Liver (tissue), 9 donors: ENCODE results near the gene NAPB. TPM values are rescaled to one million over a fixed set of nuclear protein-coding genes. Genes with fewer than 3 reads are reported as not detected.

Experiments used
- DNase-seq: peaks from one replicate; pipeline ENCODE4 v3.0.0-alpha.2; 2017; ENCODE audit warnings: low spot score
- H3K27ac ChIP-seq, 2 donors: one replicate each; pipeline ENCODE4 v1.7.0; 2013; ENCODE audit warnings: inconsistent platforms in 2 of 2, low read length in 2 of 2, control low read depth in 1 of 2, low read depth in 1 of 2, mild to moderate bottlenecking in 1 of 2
- H3K27me3 ChIP-seq, 4 donors: one replicate each; pipeline versions ENCODE4 v1.6.1 to v1.7.0; 2013; ENCODE audit warnings: low read length in 3 of 4, inconsistent platforms in 1 of 4, mild to moderate bottlenecking in 1 of 4, moderate library complexity in 1 of 4; ENCODE audit not compliant: control insufficient read depth in 4 of 4, insufficient read depth in 4 of 4
- H3K36me3 ChIP-seq, 4 donors: one replicate each; pipeline versions ENCODE4 v1.6.1 to v1.7.0; 2013; ENCODE audit warnings: low read length in 3 of 4, mild to moderate bottlenecking in 3 of 4, low read depth in 1 of 4, moderate library complexity in 1 of 4; ENCODE audit not compliant: control insufficient read depth in 4 of 4, insufficient read depth in 3 of 4
- H3K4me1 ChIP-seq, 4 donors: one replicate each; pipeline versions ENCODE4 v1.6.1 to v1.7.0; 2013; ENCODE audit warnings: low read length in 3 of 4, mild to moderate bottlenecking in 3 of 4, moderate library complexity in 1 of 4; ENCODE audit not compliant: control insufficient read depth in 4 of 4, insufficient read depth in 4 of 4
- H3K4me3 ChIP-seq, 3 donors: one replicate each; pipeline versions ENCODE4 v1.6.1 to v1.7.0; 2013; ENCODE audit warnings: low read length in 3 of 3, control low read depth in 1 of 3, low read depth in 1 of 3, mild to moderate bottlenecking in 1 of 3
- H3K9ac ChIP-seq, 2 donors: one replicate each; pipeline ENCODE4 v1.7.0; 2013; ENCODE audit warnings: low read length in 2 of 2, mild to moderate bottlenecking in 2 of 2, moderate library complexity in 2 of 2, control low read depth in 1 of 2, low read depth in 1 of 2
- H3K9me3 ChIP-seq, 4 donors: one replicate each; pipeline versions ENCODE4 v1.6.1 to v1.7.0; 2013; ENCODE audit warnings: low read length in 3 of 4; ENCODE audit not compliant: control insufficient read depth in 4 of 4
- EGR1 ChIP-seq, 2 donors: IDR thresholded peaks; 2 replicates each; pipeline ENCODE4 v1.6.1; 2016 to 2018; ENCODE audit warnings: antibody characterized with exemption in 2 of 2, low read depth in 2 of 2
- FOXA1 ChIP-seq: IDR thresholded peaks from 2 replicates; pipeline ENCODE4 v1.6.1; 2016; ENCODE audit warnings: antibody characterized with exemption
- FOXA2 ChIP-seq: IDR thresholded peaks from 2 replicates; pipeline ENCODE4 v1.6.1; 2016; ENCODE audit warnings: antibody characterized with exemption
- GABPA ChIP-seq, 2 donors: IDR thresholded peaks in 1 of 2; conservative IDR thresholded peaks in 1 of 2; 2 replicates each; pipeline ENCODE4 v1.6.1; 2016; ENCODE audit warnings: antibody characterized with exemption in 2 of 2, mild to moderate bottlenecking in 1 of 2, moderate library complexity in 1 of 2
- HNF4A ChIP-seq, 2 donors: conservative IDR thresholded peaks; 2 replicates each; pipeline ENCODE4 v1.6.1; 2016; ENCODE audit warnings: antibody characterized with exemption in 2 of 2, mild to moderate bottlenecking in 2 of 2
- HNF4G ChIP-seq: IDR thresholded peaks from 2 replicates; pipeline ENCODE4 v1.6.1; 2016; ENCODE audit warnings: antibody characterized with exemption
- JUND ChIP-seq, 2 donors: IDR thresholded peaks; 2 replicates each; pipeline ENCODE4 v1.6.1; 2016; ENCODE audit warnings: antibody characterized with exemption in 2 of 2
- NR2F2 ChIP-seq: IDR thresholded peaks from 2 replicates; pipeline ENCODE4 v1.6.1; 2016; ENCODE audit warnings: antibody characterized with exemption
- RAD21 ChIP-seq, 2 donors: IDR thresholded peaks; 2 replicates each; pipeline ENCODE4 v1.6.1; 2016; ENCODE audit warnings: antibody characterized with exemption in 2 of 2, mild to moderate bottlenecking in 2 of 2
- RXRA ChIP-seq, 2 donors: IDR thresholded peaks; 2 replicates each; pipeline ENCODE4 v1.6.1; 2017 to 2018; ENCODE audit warnings: antibody characterized with exemption in 2 of 2, mild to moderate bottlenecking in 1 of 2
- SP1 ChIP-seq: IDR thresholded peaks from 2 replicates; pipeline ENCODE4 v1.6.1; 2018; ENCODE audit warnings: antibody characterized with exemption, mild to moderate bottlenecking
- TAF1 ChIP-seq: conservative IDR thresholded peaks from 2 replicates; pipeline ENCODE4 v1.6.1; 2016; ENCODE audit warnings: antibody characterized with exemption, mild to moderate bottlenecking
- WGBS: extraction: QIAGEN DNeasy Blood & Tissue Kit; methylation state at CpG from one replicate; pipeline ENCODE4 v1.1.7; 2013; 5-methylcytosine and 5-hydroxymethylcytosine counted together
- polyA plus RNA-seq, 2 donors: library from polyadenylated mRNA; stranded (reverse) in 1 of 2; unstranded in 1 of 2; fragments of 200-250 nt in 1 of 2; fragments of >200 nt in 1 of 2; fragmentation: Nextera tagmentation in 1 of 2; extraction: Ambion mirVana in 1 of 2; gene quantifications; one replicate each; pipeline versions ENCODE4 v1.2.1 to v1.2.3, GENCODE V29; 2013 to 2015
- total RNA-seq, 2 donors: library from RNA; depleted of rRNA; stranded (reverse); fragments of >200 nt; gene quantifications; one replicate each; pipeline ENCODE4 v1.2.3, GENCODE V29; 2014
- TF ChIP-seq, protein P1 (sequence below): IDR thresholded peaks from 2 replicates; pipeline ENCODE4 v1.6.1; 2016; ENCODE audit warnings: antibody characterized with exemption
- TF ChIP-seq, protein P2 (sequence below): IDR thresholded peaks from 2 replicates; pipeline ENCODE4 v1.6.1; 2016; ENCODE audit warnings: antibody characterized with exemption, mild to moderate bottlenecking
- TF ChIP-seq, protein P3 (sequence below): fragments of 150-350 bp; IDR thresholded peaks from 2 replicates; pipeline ENCODE4 v1.5.1; 2017; ENCODE audit warnings: improper control_type of control experiment, low read depth, low read length; ENCODE audit not compliant: missing input control
- TF ChIP-seq, protein P4 (sequence below): IDR thresholded peaks from 2 replicates; pipeline ENCODE4 v1.6.1; 2016; ENCODE audit warnings: antibody characterized with exemption
- TF ChIP-seq, protein P5 (sequence below): IDR thresholded peaks from 2 replicates; pipeline ENCODE4 v1.6.1; 2016; ENCODE audit warnings: antibody characterized with exemption
- donor health status: healthy.
- donor health status: healthy.
- donor health status: healthy.
- donor health status: healthy.
- donor health status: healthy.

The NAPB gene
- total and polyA plus RNA-seq, 4 donors: 2.4 to 10.6 (median 4.5) TPM

DNA sequence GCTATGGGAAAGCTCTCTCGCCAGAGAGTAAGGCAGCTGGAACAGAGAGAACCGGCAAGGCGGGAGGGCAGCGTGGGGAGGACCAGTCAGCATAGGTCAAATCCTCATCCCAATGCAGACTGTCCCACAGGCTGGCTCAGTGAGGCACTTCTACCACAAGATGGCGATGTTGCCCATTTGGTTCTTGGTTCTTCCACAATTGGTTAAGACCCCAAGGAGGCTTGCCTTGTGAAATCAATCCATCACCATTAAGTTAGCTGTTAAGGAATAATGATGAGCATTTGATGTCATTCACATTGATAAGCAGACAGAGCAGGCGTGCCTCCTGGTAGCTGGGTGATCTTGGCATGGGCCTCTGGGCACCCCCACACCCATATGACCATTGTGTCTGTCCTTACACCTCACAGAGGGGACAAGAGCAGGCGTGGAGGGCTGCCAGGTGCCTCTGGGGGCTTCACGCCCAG, 20.6 kb upstream of the NAPB start:
- Histone ChIP-seq H3K4me3 (no peak overlapping the region), H3K27me3 (no peaks in the 10 kb centered on the region), H3K4me1 (peaks cover 0 to under 1% (median under 1%) of the 10 kb centered on the region in 4 donors), H3K36me3 (no peaks in the 10 kb centered on the region), H3K27ac (no peak overlapping the region), H3K9me3 (no peaks in the 10 kb centered on the region), H3K9ac (no peak overlapping the region)
- WGBS: 15% methylated on average over 8 of the region's 8 CpGs
- TF ChIP-seq, protein P1, sequence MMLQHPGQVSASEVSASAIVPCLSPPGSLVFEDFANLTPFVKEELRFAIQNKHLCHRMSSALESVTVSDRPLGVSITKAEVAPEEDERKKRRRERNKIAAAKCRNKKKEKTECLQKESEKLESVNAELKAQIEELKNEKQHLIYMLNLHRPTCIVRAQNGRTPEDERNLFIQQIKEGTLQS: no peak
- TF ChIP-seq NR2F2: no peak
- no peak for TF ChIP-seq GABPA (IDR thresholded peaks at IDR 0.05 in 1 of 2, conservative IDR thresholded peaks at IDR 0.05 in 1 of 2)
- no peak for TF ChIP-seq HNF4G
- TF ChIP-seq RAD21 (IDR thresholded peaks at IDR 0.05): peak; percentile 77 to 84
- TF ChIP-seq, protein P2, sequence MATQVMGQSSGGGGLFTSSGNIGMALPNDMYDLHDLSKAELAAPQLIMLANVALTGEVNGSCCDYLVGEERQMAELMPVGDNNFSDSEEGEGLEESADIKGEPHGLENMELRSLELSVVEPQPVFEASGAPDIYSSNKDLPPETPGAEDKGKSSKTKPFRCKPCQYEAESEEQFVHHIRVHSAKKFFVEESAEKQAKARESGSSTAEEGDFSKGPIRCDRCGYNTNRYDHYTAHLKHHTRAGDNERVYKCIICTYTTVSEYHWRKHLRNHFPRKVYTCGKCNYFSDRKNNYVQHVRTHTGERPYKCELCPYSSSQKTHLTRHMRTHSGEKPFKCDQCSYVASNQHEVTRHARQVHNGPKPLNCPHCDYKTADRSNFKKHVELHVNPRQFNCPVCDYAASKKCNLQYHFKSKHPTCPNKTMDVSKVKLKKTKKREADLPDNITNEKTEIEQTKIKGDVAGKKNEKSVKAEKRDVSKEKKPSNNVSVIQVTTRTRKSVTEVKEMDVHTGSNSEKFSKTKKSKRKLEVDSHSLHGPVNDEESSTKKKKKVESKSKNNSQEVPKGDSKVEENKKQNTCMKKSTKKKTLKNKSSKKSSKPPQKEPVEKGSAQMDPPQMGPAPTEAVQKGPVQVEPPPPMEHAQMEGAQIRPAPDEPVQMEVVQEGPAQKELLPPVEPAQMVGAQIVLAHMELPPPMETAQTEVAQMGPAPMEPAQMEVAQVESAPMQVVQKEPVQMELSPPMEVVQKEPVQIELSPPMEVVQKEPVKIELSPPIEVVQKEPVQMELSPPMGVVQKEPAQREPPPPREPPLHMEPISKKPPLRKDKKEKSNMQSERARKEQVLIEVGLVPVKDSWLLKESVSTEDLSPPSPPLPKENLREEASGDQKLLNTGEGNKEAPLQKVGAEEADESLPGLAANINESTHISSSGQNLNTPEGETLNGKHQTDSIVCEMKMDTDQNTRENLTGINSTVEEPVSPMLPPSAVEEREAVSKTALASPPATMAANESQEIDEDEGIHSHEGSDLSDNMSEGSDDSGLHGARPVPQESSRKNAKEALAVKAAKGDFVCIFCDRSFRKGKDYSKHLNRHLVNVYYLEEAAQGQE: no peak
- TF ChIP-seq TAF1: no peak
- TF ChIP-seq RXRA (IDR thresholded peaks at IDR 0.05): no peak
- TF ChIP-seq JUND (IDR thresholded peaks at IDR 0.05): no peak
- TF ChIP-seq, protein P3, sequence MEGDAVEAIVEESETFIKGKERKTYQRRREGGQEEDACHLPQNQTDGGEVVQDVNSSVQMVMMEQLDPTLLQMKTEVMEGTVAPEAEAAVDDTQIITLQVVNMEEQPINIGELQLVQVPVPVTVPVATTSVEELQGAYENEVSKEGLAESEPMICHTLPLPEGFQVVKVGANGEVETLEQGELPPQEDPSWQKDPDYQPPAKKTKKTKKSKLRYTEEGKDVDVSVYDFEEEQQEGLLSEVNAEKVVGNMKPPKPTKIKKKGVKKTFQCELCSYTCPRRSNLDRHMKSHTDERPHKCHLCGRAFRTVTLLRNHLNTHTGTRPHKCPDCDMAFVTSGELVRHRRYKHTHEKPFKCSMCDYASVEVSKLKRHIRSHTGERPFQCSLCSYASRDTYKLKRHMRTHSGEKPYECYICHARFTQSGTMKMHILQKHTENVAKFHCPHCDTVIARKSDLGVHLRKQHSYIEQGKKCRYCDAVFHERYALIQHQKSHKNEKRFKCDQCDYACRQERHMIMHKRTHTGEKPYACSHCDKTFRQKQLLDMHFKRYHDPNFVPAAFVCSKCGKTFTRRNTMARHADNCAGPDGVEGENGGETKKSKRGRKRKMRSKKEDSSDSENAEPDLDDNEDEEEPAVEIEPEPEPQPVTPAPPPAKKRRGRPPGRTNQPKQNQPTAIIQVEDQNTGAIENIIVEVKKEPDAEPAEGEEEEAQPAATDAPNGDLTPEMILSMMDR: peak; percentile 87
- TF ChIP-seq, protein P4, sequence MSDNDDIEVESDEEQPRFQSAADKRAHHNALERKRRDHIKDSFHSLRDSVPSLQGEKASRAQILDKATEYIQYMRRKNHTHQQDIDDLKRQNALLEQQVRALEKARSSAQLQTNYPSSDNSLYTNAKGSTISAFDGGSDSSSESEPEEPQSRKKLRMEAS: no peak
- TF ChIP-seq FOXA2: no peak
- TF ChIP-seq SP1: no peak
- no peak for TF ChIP-seq FOXA1
- TF ChIP-seq, protein P5, sequence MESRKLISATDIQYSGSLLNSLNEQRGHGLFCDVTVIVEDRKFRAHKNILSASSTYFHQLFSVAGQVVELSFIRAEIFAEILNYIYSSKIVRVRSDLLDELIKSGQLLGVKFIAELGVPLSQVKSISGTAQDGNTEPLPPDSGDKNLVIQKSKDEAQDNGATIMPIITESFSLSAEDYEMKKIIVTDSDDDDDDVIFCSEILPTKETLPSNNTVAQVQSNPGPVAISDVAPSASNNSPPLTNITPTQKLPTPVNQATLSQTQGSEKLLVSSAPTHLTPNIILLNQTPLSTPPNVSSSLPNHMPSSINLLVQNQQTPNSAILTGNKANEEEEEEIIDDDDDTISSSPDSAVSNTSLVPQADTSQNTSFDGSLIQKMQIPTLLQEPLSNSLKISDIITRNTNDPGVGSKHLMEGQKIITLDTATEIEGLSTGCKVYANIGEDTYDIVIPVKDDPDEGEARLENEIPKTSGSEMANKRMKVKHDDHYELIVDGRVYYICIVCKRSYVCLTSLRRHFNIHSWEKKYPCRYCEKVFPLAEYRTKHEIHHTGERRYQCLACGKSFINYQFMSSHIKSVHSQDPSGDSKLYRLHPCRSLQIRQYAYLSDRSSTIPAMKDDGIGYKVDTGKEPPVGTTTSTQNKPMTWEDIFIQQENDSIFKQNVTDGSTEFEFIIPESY: no peak
- TF ChIP-seq EGR1 (IDR thresholded peaks at IDR 0.05; ENCODE audit: low read depth in 2 of 2): no peak
- TF ChIP-seq HNF4A (conservative IDR thresholded peaks at IDR 0.05): no peak
- peak; percentile 60 for DNase-seq
